22Rv1 (cell line): Measurements from ENCODE around the gene GJB2.

ENCODE experiments used
- ZFX ChIP-seq: fragments of 450-650 bp; IDR thresholded peaks from 2 replicates; pipeline ENCODE4 v1.6.1; 2017; ENCODE audit warnings: antibody characterized with exemption, borderline replicate concordance
- TF ChIP-seq, protein P1 (sequence below): fragments of 450-650 bp; IDR thresholded peaks from 2 replicates; pipeline ENCODE4 v1.5.1; 2017; ENCODE audit warnings: mild to moderate bottlenecking

DNA sequence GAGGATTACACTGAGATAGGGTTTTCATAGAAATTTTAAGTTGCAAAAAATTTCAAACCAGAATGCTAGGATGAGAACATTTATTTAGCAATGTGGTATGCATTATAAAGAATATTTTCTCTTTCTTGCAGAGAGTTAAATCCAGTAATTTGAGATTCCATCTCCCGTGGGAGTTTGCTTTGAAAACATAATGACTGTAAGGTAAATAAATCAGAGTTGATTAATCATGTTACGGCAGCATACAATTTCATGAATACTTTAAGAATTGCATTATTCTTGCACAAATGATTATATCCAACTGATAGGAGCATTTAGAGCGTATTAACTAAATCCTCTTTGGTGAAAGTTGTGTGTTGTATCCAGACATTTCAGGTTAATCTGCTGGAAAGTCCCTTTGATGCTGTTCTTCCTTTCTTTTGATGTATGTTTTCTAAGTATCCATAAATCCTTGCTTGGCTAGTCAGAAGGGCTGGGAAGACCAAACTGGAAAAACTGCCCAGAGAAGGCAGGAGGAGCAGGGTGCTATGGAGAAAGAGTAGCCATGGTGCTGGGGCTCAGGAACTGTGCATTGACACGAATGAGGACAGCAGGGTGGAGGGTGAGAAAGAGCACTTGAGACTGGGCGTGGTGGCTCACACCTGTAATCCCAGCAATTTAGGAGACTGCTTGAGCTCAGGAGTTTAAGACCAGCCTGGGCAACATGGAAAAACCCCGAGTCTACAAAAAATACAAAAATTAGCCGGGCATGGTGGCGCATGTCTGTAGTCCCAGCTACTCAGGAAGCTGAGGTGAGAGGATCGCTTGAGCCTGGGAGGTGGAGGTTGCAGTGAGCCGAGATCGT, 27.1 kb downstream of the GJB2 start:
- TF ChIP-seq, protein P1, sequence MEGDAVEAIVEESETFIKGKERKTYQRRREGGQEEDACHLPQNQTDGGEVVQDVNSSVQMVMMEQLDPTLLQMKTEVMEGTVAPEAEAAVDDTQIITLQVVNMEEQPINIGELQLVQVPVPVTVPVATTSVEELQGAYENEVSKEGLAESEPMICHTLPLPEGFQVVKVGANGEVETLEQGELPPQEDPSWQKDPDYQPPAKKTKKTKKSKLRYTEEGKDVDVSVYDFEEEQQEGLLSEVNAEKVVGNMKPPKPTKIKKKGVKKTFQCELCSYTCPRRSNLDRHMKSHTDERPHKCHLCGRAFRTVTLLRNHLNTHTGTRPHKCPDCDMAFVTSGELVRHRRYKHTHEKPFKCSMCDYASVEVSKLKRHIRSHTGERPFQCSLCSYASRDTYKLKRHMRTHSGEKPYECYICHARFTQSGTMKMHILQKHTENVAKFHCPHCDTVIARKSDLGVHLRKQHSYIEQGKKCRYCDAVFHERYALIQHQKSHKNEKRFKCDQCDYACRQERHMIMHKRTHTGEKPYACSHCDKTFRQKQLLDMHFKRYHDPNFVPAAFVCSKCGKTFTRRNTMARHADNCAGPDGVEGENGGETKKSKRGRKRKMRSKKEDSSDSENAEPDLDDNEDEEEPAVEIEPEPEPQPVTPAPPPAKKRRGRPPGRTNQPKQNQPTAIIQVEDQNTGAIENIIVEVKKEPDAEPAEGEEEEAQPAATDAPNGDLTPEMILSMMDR = no peak
- no peak for TF ChIP-seq ZFX
